ENCODE results near the gene MAP3K14. TPM values are rescaled to one million over a fixed set of nuclear protein-coding genes. Genes with fewer than 3 reads are reported as not detected.

Gene MAP3K14
- total RNA-seq, 1 experiment from 2014 or later: 1.6 TPM

- no peak for DNase-seq
- peaks cover 43% of the 10 kb centered on the region for H3K27me3 ChIP-seq (ENCODE audit: control insufficient read depth, insufficient read depth, low read length)
- peak overlapping the region; percentile 50 for H3K4me3 ChIP-seq (ENCODE audit: insufficient read depth, low read depth, low read length)
- H3K36me3 ChIP-seq (replicated peaks; ENCODE audit: control insufficient read depth, insufficient read depth, low read length): no peaks in the 10 kb centered on the region
Measured at GRCh38 chr17:45222014-45222288, 94.9 kb downstream of the MAP3K14 start.

- H3K27me3 ChIP-seq (ENCODE audit: control insufficient read depth, insufficient read depth, low read length): peaks cover 43% of the 10 kb centered on the region
- peak within 1 kb of the TSS; percentile 50 for H3K4me3 ChIP-seq (ENCODE audit: insufficient read depth, low read depth, low read length)
- no peaks in the 10 kb centered on the region for H3K36me3 ChIP-seq (replicated peaks; ENCODE audit: control insufficient read depth, insufficient read depth, low read length)
- DNase-seq: no peak
Measured at GRCh38 chr17:45221081-45222013, 95.5 kb downstream of the MAP3K14 start, which contains the start of gene FMNL1. Gene FMNL1 (plus strand): TSS chr17:45221885. CDS start chr17:45222125, 240 bp downstream.

- peak; percentile 18 for DNase-seq
- H3K27me3 ChIP-seq (ENCODE audit: control insufficient read depth, insufficient read depth, low read length): peaks cover 43% of the 10 kb centered on the region
Measured at GRCh38 chr17:45220079-45220478, 96.7 kb downstream of the MAP3K14 start.

DNA sequence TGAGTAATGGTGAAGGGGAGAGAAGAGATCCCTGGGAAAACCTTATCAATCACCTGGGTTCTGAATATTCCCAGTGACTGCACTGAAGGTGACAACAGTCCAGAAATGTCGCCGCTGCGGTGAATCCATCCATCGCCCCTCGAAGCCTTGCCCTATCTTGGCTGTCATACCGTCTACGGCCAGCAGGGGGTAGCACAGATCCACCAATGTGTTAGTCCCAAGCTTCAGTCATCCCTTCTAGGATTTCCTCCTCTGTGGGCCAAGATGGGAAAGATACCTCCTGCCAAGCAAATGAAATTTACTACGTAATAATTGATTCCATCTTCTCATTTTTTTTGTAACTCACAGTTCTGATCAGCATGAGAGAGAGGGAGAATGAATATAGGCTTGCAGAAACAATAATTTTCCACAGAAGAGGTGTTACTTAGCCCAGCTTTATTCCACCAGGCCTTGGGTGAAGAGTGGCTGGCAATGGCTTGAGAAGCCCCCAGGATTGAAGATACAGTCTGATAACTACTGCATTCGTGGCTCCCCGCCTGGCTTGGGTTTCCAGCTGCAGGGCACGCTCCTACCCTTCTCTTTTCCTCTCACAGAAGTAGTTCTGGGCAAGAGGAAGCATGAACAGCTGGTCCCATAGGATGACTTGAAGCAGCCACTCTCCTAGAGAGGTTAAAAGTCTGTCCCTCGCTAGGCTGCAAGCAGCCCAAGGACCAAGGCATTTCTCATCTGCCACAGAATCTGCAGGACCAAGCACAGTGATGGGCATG, 97.7 kb downstream of the MAP3K14 start:
- Histone ChIP-seq H3K4me3 (ENCODE audit: insufficient read depth, low read depth, low read length) (no peak overlapping the region), H3K36me3 (replicated peaks; ENCODE audit: control insufficient read depth, insufficient read depth, low read length) (no peaks in the 10 kb centered on the region), H3K27me3 (ENCODE audit: control insufficient read depth, insufficient read depth, low read length) (peaks cover 43% of the 10 kb centered on the region)
- peak; percentile 89 for DNase-seq

More at GRCh38 chr17:45220079-45220478, 96.7 kb downstream of the MAP3K14 start:
- H3K36me3 ChIP-seq (replicated peaks; ENCODE audit: control insufficient read depth, insufficient read depth, low read length): no peaks in the 10 kb centered on the region
- no peak overlapping the region for H3K4me3 ChIP-seq (ENCODE audit: insufficient read depth, low read depth, low read length)

Other genes starting within 250 kb of the MAP3K14 start
- 24.1 and 28.6 TPM in 2 replicates for gene PLCD3, start 184.5 kb downstream of the MAP3K14 start, total RNA-seq (2014; rRNA removed; shearing (Covaris generic))
- 1.5 and 6.0 TPM in 2 replicates for gene ACBD4, start 181.3 kb downstream of the MAP3K14 start, total RNA-seq (2014; rRNA removed; shearing (Covaris generic))
- 4.1 and 4.6 TPM in 2 replicates for gene HEXIM1, start 168.5 kb downstream of the MAP3K14 start, total RNA-seq (2014; rRNA removed; shearing (Covaris generic))
- 11.5 and 11.9 TPM in 2 replicates for gene HEXIM2, start 155.1 kb downstream of the MAP3K14 start, total RNA-seq (2014; rRNA removed; shearing (Covaris generic))
- 1.7 and 2.4 TPM in 2 replicates for gene FMNL1, start 95.1 kb downstream of the MAP3K14 start, total RNA-seq (2014; rRNA removed; shearing (Covaris generic))
- gene SPATA32, start 54.9 kb downstream of the MAP3K14 start, total RNA-seq (2014; rRNA removed; shearing (Covaris generic)): 0.24 TPM in 1 of 2 replicates, not detected in the other
- gene ARHGAP27, start 115.8 kb upstream of the MAP3K14 start, total RNA-seq (2014; rRNA removed; shearing (Covaris generic)): 4.5 and 5.4 TPM in 2 replicates
- 5.0 and 5.8 TPM in 2 replicates for gene PLEKHM1, start 173.7 kb upstream of the MAP3K14 start, total RNA-seq (2014; rRNA removed; shearing (Covaris generic))

Data from H7 (cell line).